Stomach smooth muscle (tissue), 2 donors: ENCODE data around the gene SLC6A16.
"Not testable (repeated sequence)": the region's sequence is repeated elsewhere in the genome, so short reads cannot be mapped to it uniquely, and the experiment has no call there.

Experiments
- H3K27ac ChIP-seq: one replicate; pipeline ENCODE4 v1.7.0; 2013; ENCODE audit warnings: mild to moderate bottlenecking, low read length, inconsistent platforms
- H3K27me3 ChIP-seq, 2 donors: one replicate each; pipeline ENCODE4 v1.7.0; 2013; ENCODE audit warnings: low read length in 2 of 2; ENCODE audit not compliant: insufficient read depth in 2 of 2, control insufficient read depth in 1 of 2
- H3K36me3 ChIP-seq, 2 donors: one replicate each; pipeline ENCODE4 v1.7.0; 2013; ENCODE audit warnings: low read length in 2 of 2; ENCODE audit not compliant: control insufficient read depth in 2 of 2, insufficient read depth in 2 of 2
- H3K4me1 ChIP-seq: one replicate; pipeline ENCODE4 v1.7.0; 2013; ENCODE audit warnings: low read length; ENCODE audit not compliant: control insufficient read depth, insufficient read depth
- H3K4me3 ChIP-seq, 2 donors: one replicate each; pipeline ENCODE4 v1.7.0; 2013; ENCODE audit warnings: low read length in 2 of 2
- H3K9ac ChIP-seq, 2 donors: one replicate each; pipeline ENCODE4 v1.7.0; 2013; ENCODE audit warnings: low read length in 2 of 2, mild to moderate bottlenecking in 1 of 2
- H3K9me3 ChIP-seq, 2 donors: one replicate each; pipeline ENCODE4 v1.7.0; 2013; ENCODE audit warnings: low read length in 2 of 2; ENCODE audit not compliant: control insufficient read depth in 2 of 2
- donor health status: healthy.
- donor health status: Pancreatic carcinoma.

SLC6A16 gene

GRCh38 chr19:49337267-49338022, 12.5 kb upstream of the SLC6A16 start:
- Histone ChIP-seq H3K9ac (no peak overlapping the region), H3K27me3 (no peaks in the 10 kb centered on the region), H3K4me1 (peaks cover 18% of the 10 kb centered on the region), H3K36me3 (peaks cover 0 to 9% of the 10 kb centered on the region in 2 donors), H3K4me3 (no peak overlapping the region), H3K27ac (peak overlapping the region; percentile 92), H3K9me3 (no peaks in the 10 kb centered on the region)

DNA sequence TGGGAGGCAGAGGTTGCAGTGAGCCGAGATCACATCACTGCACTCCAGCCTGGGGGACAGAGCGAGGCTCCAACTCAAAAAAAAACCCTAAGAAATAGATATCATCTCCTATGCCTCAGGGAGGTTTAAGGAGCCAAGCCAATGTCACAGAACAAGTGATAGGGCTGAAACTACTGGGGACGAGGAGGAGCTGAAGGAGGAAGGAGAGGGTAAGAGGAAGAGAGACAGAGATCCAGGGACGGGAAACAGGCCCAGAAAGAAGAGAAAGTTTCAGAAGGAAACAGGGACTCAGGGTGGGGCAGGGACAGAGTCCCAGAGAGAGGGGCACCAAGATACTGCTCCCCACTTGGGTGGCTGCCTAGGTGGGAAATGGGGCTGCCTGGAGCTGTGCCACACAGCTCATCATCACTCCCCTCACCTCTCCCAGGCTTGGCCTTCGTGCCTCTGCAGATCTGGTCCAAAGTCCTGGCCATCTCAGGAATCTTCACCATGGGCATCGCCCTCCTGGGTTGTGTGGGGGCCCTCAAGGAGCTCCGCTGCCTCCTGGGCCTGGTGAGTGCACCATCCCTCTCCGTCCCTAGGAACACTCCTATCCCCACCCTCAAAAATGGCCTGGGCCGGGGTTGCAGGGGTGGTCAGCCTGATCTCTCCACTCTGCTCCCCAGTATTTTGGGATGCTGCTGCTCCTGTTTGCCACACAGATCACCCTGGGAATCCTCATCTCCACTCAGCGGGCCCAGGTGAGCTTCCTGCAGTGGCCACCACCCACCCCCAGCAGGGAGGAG, 11.7 kb upstream of the SLC6A16 start:
- H3K9ac ChIP-seq, result no peak overlapping the region
- no peak overlapping the region for H3K4me3 ChIP-seq
- no peaks in the 10 kb centered on the region for H3K27me3 ChIP-seq
- no peak overlapping the region for H3K27ac ChIP-seq
- H3K4me1 ChIP-seq, result peaks cover 18% of the 10 kb centered on the region
- peaks cover 0 to 10% of the 10 kb centered on the region in 2 donors for H3K36me3 ChIP-seq
- H3K9me3 ChIP-seq, result no peaks in the 10 kb centered on the region

DNA sequence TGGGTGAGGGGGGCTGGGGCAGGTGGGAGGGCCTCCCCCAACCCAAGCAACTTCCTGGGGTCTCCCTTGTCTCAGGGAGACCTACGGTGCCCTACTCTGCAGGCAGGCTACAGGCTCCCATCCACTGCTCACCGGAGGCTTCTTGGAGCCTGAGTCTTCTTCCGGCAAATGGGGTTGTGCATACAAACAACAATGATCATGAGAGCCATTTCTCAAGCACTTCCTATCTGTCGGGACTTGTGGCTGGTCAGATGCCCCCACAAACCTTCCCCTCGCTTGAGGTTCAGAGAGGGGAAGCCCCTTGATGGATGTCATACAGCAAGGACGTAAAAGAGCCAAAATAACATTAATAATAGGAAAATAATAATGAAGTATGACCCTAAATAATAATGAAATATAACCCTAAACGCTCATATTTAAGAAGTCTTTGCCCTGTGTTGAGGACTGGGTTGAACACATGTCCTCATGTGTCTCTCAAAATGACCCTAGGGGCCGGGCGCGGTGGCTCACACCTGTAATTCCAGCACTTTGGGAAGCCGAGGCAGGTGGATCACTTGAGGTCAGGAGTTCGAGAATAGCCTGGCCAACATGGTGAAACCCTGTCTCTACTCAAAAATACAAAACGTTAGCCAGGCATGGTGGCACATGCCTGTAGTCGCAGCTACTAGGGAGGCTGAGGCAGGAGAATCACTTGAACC, 10.9 kb upstream of the SLC6A16 start:
- Histone ChIP-seq H3K9me3 (no peaks in the 10 kb centered on the region), H3K27me3 (no peaks in the 10 kb centered on the region), H3K4me3 (peak overlapping the region in 1 of 2 donors; percentile 22), H3K9ac (no peak overlapping the region), H3K36me3 (peaks cover 0 to 8% of the 10 kb centered on the region in 2 donors), H3K4me1 (peaks cover 18% of the 10 kb centered on the region), H3K27ac (no peak overlapping the region)

DNA sequence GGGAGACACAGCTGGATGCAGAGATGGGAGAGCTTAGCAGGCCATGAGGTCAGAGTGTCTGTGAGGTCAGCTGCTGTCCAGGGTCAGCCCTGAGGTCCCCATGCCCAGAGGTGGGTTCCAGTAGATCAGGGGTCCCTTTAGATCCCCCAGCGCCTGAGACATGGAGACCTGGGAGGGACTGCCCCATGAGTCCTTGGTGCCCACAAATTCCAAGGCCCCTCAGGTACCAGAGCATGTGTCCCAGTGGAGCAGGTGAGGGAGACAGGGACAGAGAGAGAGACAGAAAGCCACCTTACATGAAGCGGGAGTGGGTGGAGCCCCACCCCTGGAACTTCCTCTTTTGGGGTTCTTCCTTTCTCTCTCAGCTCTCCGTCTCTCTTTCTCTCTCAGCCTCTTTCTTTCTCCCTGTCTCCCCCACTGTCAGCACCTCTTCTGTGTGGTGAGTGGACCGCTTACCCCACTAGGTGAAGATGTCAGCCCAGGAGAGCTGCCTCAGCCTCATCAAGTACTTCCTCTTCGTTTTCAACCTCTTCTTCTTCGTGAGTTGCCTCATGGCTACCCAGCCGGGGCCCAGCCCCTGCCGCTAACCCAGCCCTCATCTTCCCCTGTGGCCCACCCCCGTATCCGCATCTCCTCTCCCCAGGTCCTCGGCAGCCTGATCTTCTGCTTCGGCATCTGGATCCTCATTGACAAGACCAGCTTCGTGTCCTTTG, 10.2 kb upstream of the SLC6A16 start, which contains the start of gene CD37:
CD37 (plus strand) TSS at position 336 of the 713 bp plus-strand sequence; CDS start at position 471, 135 bp downstream.
- Histone ChIP-seq H3K27ac (no peak within 1 kb of the TSS), H3K36me3 (peaks cover 0 to 10% of the 10 kb centered on the region in 2 donors), H3K9ac (no peak within 1 kb of the TSS), H3K4me3 (peak within 1 kb of the TSS in 1 of 2 donors; percentile 22), H3K9me3 (no peaks in the 10 kb centered on the region), H3K27me3 (no peaks in the 10 kb centered on the region), H3K4me1 (peaks cover 16% of the 10 kb centered on the region)

DNA sequence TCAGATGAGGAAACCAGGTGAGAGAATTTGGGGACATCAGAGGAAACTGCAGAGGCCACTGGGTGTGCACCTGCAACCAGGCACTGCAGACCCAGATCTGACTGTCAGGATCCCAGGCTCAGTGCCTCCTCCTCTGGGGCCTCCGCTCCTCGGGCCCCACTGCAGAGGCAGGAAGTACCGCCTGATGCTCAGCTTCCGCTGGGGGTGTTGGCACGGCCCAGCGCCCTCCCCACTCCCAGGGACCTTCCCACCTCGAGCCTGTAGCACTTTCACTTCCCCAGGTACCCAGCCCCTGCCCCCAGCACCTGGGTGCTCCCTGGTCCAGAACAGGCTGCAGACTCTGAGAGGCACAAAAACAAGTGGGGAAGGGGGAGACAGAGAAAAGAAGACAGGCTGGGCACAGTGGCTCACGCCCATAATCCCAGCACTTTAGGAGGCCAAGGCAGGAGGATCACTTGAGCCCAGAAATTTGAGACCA, 8.9 kb upstream of the SLC6A16 start:
- Histone ChIP-seq H3K36me3 (peaks cover 0 to 11% of the 10 kb centered on the region in 2 donors), H3K4me3 (no peak overlapping the region), H3K9me3 (no peaks in the 10 kb centered on the region), H3K4me1 (peaks cover 7% of the 10 kb centered on the region), H3K27me3 (no peaks in the 10 kb centered on the region), H3K9ac (no peak overlapping the region), H3K27ac (no peak overlapping the region)

GRCh38 chr19:49333418-49333805, 8.4 kb upstream of the SLC6A16 start:
- Histone ChIP-seq H3K27ac (no peak overlapping the region), H3K4me3 (no peak overlapping the region), H3K9me3 (no peaks in the 10 kb centered on the region), H3K36me3 (peaks cover 0 to 11% of the 10 kb centered on the region in 2 donors), H3K9ac (no peak overlapping the region), H3K27me3 (no peaks in the 10 kb centered on the region), H3K4me1 (peaks cover 3% of the 10 kb centered on the region)

DNA sequence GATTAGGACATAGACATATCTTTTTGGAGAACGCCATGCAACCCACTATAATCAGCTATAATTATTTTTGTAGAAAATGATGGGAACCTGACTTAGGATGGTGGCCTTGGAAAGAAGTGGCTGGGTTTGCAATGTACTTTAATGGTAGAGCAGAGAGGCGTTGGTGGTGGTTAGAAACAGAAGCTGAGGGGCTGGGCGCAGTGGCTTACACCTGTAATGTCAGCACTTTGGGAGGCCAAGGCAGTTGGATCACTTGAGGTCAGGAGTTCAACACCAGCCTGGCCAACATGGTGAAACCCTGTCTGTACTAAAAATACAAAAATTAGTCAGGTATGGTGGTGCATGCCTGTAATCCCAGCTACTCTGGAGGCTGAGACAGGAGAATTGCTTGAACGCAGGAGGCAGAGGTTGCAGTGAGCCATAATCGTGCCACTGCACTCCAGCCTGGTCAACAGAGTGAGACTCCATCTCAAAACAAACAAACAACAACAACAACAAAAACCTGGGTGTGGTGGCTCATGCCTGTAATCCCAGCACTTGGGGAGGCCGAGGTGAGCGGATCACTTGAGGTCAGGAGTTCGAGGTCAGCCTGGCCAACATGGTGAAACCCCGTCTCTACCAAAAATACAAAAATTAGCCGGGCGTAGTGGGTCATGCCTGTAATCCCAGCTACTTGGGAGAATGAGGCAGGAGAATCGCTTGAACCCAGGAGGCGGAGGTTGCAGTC, 7.9 kb upstream of the SLC6A16 start:
- not testable (repeated sequence) for H3K9ac ChIP-seq, H3K27ac ChIP-seq, H3K4me3 ChIP-seq, H3K4me1 ChIP-seq, H3K9me3 ChIP-seq, H3K27me3 ChIP-seq
- H3K36me3 ChIP-seq, result peaks cover 0 to 11% of the 10 kb centered on the region in 2 donors

GRCh38 chr19:49331616-49332055, 6.6 kb upstream of the SLC6A16 start:
- Histone ChIP-seq H3K4me1 (no peaks in the 10 kb centered on the region), H3K36me3 (peaks cover 0 to 11% of the 10 kb centered on the region in 2 donors), H3K9ac (no peak overlapping the region), H3K27me3 (no peaks in the 10 kb centered on the region), H3K27ac (no peak overlapping the region), H3K9me3 (no peaks in the 10 kb centered on the region), H3K4me3 (no peak overlapping the region)

- not testable (repeated sequence) for H3K27me3 ChIP-seq, H3K4me3 ChIP-seq
- H3K36me3 ChIP-seq, result peaks cover 0 to 11% of the 10 kb centered on the region in 2 donors
Observed at GRCh38 chr19:49331187-49331586, 6.2 kb upstream of the SLC6A16 start.

More at GRCh38 chr19:49331187-49331586, 6.2 kb upstream of the SLC6A16 start:
- not testable (repeated sequence) for H3K9me3 ChIP-seq, H3K27ac ChIP-seq, H3K9ac ChIP-seq, H3K4me1 ChIP-seq
